Keratinocyte (primary cell): Measurements from ENCODE around the gene THOC6. TPM values are rescaled to one million over a fixed set of nuclear protein-coding genes. Genes with fewer than 3 reads are reported as not detected.
"Not testable (repeated sequence)": the region's sequence is repeated elsewhere in the genome, so short reads cannot be mapped to it uniquely, and the experiment has no call there.

Source experiments
- DNase-seq: peaks from one replicate; pipeline ENCODE4 v3.0.0-alpha.2; 2011; ENCODE audit warnings: low read depth, missing footprints, low spot score
- FAIRE-seq: peaks from 2 replicates; lab custom pipeline; 2011; peaks lifted over from hg19 to GRCh38; lab: Jason Lieb, UNC
- H2AFZ ChIP-seq: 2 replicates; pipeline ENCODE4 v1.6.0; 2012; ENCODE audit warnings: low read length, control low read depth, inconsistent platforms; ENCODE audit not compliant: control insufficient read depth
- H3K27ac ChIP-seq: 2 replicates; pipeline ENCODE4 v1.5.1; 2011; ENCODE audit warnings: low read length; ENCODE audit not compliant: control insufficient read depth, insufficient read depth
- H3K27me3 ChIP-seq: 3 replicates; pipeline ENCODE4 v1.6.0; 2011; ENCODE audit warnings: low read length; ENCODE audit not compliant: control insufficient read depth, insufficient read depth; ENCODE audit errors: extremely low read depth
- H3K36me3 ChIP-seq, 2 experiments: 2 replicates in 1 of 2; 3 replicates in 1 of 2; pipeline ENCODE4 v1.5.1; 2011; ENCODE audit warnings: low read length in 2 of 2, mild to moderate bottlenecking in 1 of 2; ENCODE audit not compliant: control insufficient read depth in 2 of 2, insufficient read depth in 2 of 2; ENCODE audit errors: extremely low read depth in 1 of 2
- H3K4me1 ChIP-seq: 3 replicates; pipeline ENCODE4 v1.5.1; 2011; ENCODE audit warnings: low read length; ENCODE audit not compliant: control insufficient read depth, insufficient read depth; ENCODE audit errors: extremely low read depth
- H3K4me2 ChIP-seq: 3 replicates; pipeline ENCODE4 v1.6.0; 2011; ENCODE audit warnings: low read depth, low read length; ENCODE audit not compliant: control insufficient read depth, insufficient read depth; ENCODE audit errors: extremely low read depth
- H3K4me3 ChIP-seq, 3 experiments: fragments of 200-600 bp in 1 of 3; sonication (generic) in 1 of 3; 2 replicates in 2 of 3; 3 replicates in 1 of 3; pipeline ENCODE4 v1.5.1; 2011 to 2016; ENCODE audit warnings: low read length in 3 of 3, mild to moderate bottlenecking in 3 of 3, control low read depth in 2 of 3, inconsistent platforms in 1 of 3, low read depth in 1 of 3, mixed read lengths in 1 of 3, mixed run types in 1 of 3, moderate library complexity in 1 of 3; ENCODE audit not compliant: control insufficient read depth in 2 of 3, insufficient read depth in 2 of 3; ENCODE audit errors: extremely low read depth in 1 of 3
- H3K79me2 ChIP-seq: 2 replicates; pipeline ENCODE4 v1.6.0; 2012; ENCODE audit warnings: low read length; ENCODE audit not compliant: control insufficient read depth, insufficient read depth
- H3K9ac ChIP-seq: 3 replicates; pipeline ENCODE4 v1.6.0; 2011; ENCODE audit warnings: low read length; ENCODE audit not compliant: control insufficient read depth, insufficient read depth; ENCODE audit errors: extremely low read depth
- H3K9me1 ChIP-seq: 3 replicates; pipeline ENCODE4 v1.6.0; 2011; ENCODE audit warnings: low read length; ENCODE audit not compliant: control insufficient read depth, insufficient read depth; ENCODE audit errors: extremely low read depth
- H3K9me3 ChIP-seq: 2 replicates; pipeline ENCODE4 v1.5.1; 2012; ENCODE audit warnings: low read depth, low read length; ENCODE audit not compliant: control insufficient read depth
- H4K20me1 ChIP-seq: 3 replicates; pipeline ENCODE4 v1.6.0; 2011; ENCODE audit warnings: low read length; ENCODE audit not compliant: control insufficient read depth, insufficient read depth; ENCODE audit errors: extremely low read depth
- EZH2 ChIP-seq: IDR thresholded peaks from one replicate; pipeline ENCODE4 v1.6.1; 2012; ENCODE audit warnings: inconsistent platforms, mild to moderate bottlenecking, low read length, moderate library complexity
- dilution Hi-C: fragments of 300-500 bp; cut with MboI; formaldehyde crosslinking; loops from one replicate; pipeline ENCODE4 v1.7.0; 2020; ENCODE audit warnings: low sequenced_read_pairs; ENCODE audit not compliant: extremely low pct_ligation_motif_present
- polyA plus RNA-seq, 5 experiments: library from polyadenylated mRNA; depleted of rRNA in 3 of 5; stranded (reverse) in 3 of 5; stranded (forward) in 1 of 5; unstranded in 1 of 5; fragments of >200 nt; gene quantifications; 1 replicate in 1 of 5; 2 replicates in 3 of 5; 3 replicates in 1 of 5; pipeline versions ENCODE4 v1.2.1 to v1.2.3, GENCODE V29; 2011 to 2012; ENCODE audit warnings: missing spikeins in 2 of 5, low read depth in 1 of 5, low replicate concordance in 1 of 5
- TF ChIP-seq, protein P1 (sequence below), 3 experiments: IDR thresholded peaks in 1 of 3; conservative IDR thresholded peaks in 1 of 3; optimal IDR thresholded peaks in 1 of 3; 2 replicates in 2 of 3; 3 replicates in 1 of 3; pipeline versions ENCODE3 to v1.5.1; 2011; ENCODE audit warnings: low read length in 3 of 3, mild to moderate bottlenecking in 3 of 3, moderate library complexity in 2 of 3, control low read depth in 1 of 3, inconsistent platforms in 1 of 3; ENCODE audit not compliant: insufficient read depth in 2 of 3; ENCODE audit errors: extremely low read depth in 1 of 3

Gene THOC6
- polyA plus RNA-seq, 1 donor (not counting 4 experiments of a cell fraction or from before 2014, with no cell fraction given) = 10.3 TPM

- no peaks in the 10 kb centered on the region for H3K9me3 ChIP-seq
- no peak for DNase-seq
- dilution Hi-C loops = no loop called here
- no peak overlapping the region for H3K4me3 ChIP-seq
- FAIRE-seq = no peak
- TF ChIP-seq EZH2 = no peak
- H4K20me1 ChIP-seq = no peaks in the 10 kb centered on the region
- peaks cover 0 to 6% of the 10 kb centered on the region in 2 experiments for H3K36me3 ChIP-seq
- no peaks in the 10 kb centered on the region for H3K79me2 ChIP-seq
- no peaks in the 10 kb centered on the region for H3K9me1 ChIP-seq
- peaks cover 31% of the 10 kb centered on the region for H3K27me3 ChIP-seq
- H3K4me2 ChIP-seq = no peak overlapping the region
- H3K4me1 ChIP-seq = no peaks in the 10 kb centered on the region
- no peak overlapping the region for H2AFZ ChIP-seq
- H3K27ac ChIP-seq = no peak overlapping the region
- H3K9ac ChIP-seq = no peak overlapping the region
These were observed 27.2 kb downstream of the THOC6 start for GRCh38 chr16:3051009-3051408.

DNA sequence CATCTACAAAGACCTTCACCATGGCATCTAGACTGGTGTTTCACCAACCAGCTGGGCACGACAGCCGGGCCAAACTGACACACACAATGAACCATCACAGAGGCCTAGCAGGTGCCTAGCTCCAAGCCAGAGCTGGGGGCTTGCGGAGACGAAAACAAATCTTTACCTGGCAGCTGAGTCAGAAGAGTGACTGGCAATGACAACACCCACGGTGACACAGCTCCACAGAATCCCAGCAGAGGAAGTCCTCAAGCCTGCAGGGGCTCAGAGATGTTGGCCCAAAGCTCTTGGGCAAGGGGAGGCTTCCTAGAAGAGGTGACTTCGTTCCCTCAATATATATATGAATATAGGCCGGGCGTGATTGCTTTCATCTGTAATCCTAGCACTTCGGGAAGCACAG, 27.7 kb downstream of the THOC6 start:
- Histone ChIP-seq H2AFZ (no peak overlapping the region), H3K9ac (no peak overlapping the region), H3K4me2 (no peak overlapping the region), H3K27ac (no peak overlapping the region), H4K20me1 (no peaks in the 10 kb centered on the region), H3K27me3 (peaks cover 26% of the 10 kb centered on the region), H3K9me3 (no peaks in the 10 kb centered on the region), H3K79me2 (no peaks in the 10 kb centered on the region), H3K9me1 (no peaks in the 10 kb centered on the region), H3K4me1 (no peaks in the 10 kb centered on the region), H3K4me3 (no peak overlapping the region), H3K36me3 (peaks cover 0 to 6% of the 10 kb centered on the region in 2 experiments)
- DNase-seq = no peak
- no peak for FAIRE-seq
- TF ChIP-seq EZH2 = no peak
- TF ChIP-seq, protein P1, sequence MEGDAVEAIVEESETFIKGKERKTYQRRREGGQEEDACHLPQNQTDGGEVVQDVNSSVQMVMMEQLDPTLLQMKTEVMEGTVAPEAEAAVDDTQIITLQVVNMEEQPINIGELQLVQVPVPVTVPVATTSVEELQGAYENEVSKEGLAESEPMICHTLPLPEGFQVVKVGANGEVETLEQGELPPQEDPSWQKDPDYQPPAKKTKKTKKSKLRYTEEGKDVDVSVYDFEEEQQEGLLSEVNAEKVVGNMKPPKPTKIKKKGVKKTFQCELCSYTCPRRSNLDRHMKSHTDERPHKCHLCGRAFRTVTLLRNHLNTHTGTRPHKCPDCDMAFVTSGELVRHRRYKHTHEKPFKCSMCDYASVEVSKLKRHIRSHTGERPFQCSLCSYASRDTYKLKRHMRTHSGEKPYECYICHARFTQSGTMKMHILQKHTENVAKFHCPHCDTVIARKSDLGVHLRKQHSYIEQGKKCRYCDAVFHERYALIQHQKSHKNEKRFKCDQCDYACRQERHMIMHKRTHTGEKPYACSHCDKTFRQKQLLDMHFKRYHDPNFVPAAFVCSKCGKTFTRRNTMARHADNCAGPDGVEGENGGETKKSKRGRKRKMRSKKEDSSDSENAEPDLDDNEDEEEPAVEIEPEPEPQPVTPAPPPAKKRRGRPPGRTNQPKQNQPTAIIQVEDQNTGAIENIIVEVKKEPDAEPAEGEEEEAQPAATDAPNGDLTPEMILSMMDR (optimal IDR thresholded peaks at IDR 0.05 in 1 of 3, IDR thresholded peaks at IDR 0.05 in 1 of 3, conservative IDR thresholded peaks at IDR 0.05 in 1 of 3; ENCODE audit: extremely low read depth in 1 of 3, insufficient read depth in 2 of 3, low read length in 3 of 3) = no peak
- dilution Hi-C loops = no loop called here

DNA sequence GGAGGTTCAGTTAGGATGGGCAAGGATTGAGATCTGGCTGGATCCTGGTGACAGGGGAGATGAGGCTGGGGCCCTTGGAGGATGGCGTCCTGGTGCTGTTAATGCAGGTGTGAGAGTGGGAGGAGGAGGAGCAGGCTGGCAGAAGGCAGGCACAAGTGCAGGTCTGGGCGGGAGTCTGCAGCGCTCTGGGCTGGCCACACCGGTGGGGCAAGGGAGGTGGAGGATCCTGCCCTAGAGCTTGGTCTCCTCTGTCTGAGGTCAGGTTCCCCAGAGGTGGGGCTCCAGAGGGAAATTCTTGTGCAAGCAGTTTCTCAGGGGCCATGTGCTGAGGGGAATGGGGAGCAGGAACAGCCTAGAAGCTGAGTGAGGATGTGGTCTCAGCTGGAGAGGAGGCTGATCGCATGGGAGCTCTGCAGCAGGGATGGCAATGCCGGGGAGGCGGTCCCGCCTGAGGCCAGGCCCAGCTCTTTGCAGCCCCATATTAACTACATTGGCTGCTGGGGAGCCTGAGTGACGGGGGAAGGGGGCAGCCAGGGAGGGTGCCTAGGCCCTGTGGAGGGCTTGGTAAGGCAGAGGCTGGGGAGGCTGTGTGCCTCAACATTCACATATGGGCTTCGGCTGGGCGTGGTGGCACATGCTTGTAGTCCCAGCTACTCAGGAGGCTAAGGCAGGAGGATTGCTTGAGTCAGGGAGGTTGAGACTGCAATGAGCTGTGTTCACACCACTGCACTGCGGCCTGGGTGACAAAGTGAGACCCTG, 28.9 kb downstream of the THOC6 start:
- H3K4me2 ChIP-seq = not testable (repeated sequence)

GRCh38 chr16:3053330-3053710, 29.5 kb downstream of the THOC6 start:
- H3K27me3 ChIP-seq, H3K4me2 ChIP-seq, DNase-seq, H3K27ac ChIP-seq, H3K36me3 ChIP-seq, H3K4me1 ChIP-seq, H4K20me1 ChIP-seq, FAIRE-seq, H2AFZ ChIP-seq, H3K9me3 ChIP-seq, H3K9me1 ChIP-seq, H3K4me3 ChIP-seq, H3K79me2 ChIP-seq, dilution Hi-C loops, H3K9ac ChIP-seq: not testable (repeated sequence)

More for the DNA sequence above, 28.9 kb downstream of the THOC6 start:
- H3K9me3 ChIP-seq, dilution Hi-C loops, H3K9me1 ChIP-seq, H3K4me1 ChIP-seq, H3K9ac ChIP-seq, H4K20me1 ChIP-seq, H3K4me3 ChIP-seq, FAIRE-seq, H3K27ac ChIP-seq, H3K79me2 ChIP-seq, H3K36me3 ChIP-seq, DNase-seq, H2AFZ ChIP-seq: not testable (repeated sequence)
- H3K27me3 ChIP-seq = peaks cover 13% of the 10 kb centered on the region
